ENCODE measurements around the gene DLGAP1.

DNA sequence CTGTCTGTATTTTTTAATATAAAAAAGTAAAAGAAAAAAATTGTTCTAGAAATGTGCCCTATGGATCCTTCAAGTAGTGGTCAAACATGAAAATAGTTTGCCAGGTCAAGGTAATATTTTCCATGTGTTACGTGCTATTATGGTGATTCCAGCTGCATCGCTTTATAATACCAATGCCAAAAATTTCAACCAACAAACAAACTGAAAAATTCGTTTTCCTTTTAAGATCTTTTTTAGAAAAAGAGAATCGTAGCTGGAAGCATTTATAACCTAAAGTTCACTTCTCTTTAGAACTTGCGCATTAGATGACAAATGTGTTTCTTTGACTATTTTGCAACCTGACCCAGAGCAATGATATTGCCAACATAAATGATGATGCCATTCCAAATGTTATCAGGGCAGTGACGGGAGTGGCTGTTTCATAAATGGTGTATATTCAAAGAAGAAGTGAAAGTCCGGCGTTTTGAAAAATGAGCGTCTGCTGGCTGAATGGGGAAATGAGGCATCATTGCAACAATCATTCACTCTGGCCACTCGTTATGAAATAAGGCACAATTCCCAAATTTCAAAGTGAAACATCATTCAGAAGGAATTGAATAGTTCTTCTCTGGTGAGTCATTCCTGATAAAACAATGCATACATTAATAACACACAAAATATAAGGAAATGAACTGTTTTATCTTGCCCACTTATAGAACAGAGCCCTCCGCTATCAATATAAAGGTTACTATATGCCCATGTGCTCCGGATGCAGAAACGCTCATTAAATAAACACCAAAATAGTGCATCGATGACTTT, 707.7 kb downstream of the DLGAP1 start:
- TF ChIP-seq FOXM1 (IDR thresholded peaks at IDR 0.05; ENCODE audit: borderline replicate concordance, low read depth), result no peak
- no peak for TF ChIP-seq TEAD4 (IDR thresholded peaks at IDR 0.05)
- no peak for TF ChIP-seq TCF12 (IDR thresholded peaks at IDR 0.05; ENCODE audit: low read depth)
- TF ChIP-seq CEBPB (IDR thresholded peaks at IDR 0.05), result no peak
- TF ChIP-seq TAF1 (IDR thresholded peaks at IDR 0.05; ENCODE audit: low read depth), result no peak
- TF ChIP-seq ZBTB7A (IDR thresholded peaks at IDR 0.05; ENCODE audit: low read depth), result no peak
- TF ChIP-seq, protein P1, sequence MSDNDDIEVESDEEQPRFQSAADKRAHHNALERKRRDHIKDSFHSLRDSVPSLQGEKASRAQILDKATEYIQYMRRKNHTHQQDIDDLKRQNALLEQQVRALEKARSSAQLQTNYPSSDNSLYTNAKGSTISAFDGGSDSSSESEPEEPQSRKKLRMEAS (IDR thresholded peaks at IDR 0.05), result no peak
- TF ChIP-seq EP300 (IDR thresholded peaks at IDR 0.05; ENCODE audit: borderline replicate concordance), result no peak
- no peak for TF ChIP-seq RAD21 (IDR thresholded peaks at IDR 0.05; ENCODE audit: low read depth)
- TF ChIP-seq, protein P2, sequence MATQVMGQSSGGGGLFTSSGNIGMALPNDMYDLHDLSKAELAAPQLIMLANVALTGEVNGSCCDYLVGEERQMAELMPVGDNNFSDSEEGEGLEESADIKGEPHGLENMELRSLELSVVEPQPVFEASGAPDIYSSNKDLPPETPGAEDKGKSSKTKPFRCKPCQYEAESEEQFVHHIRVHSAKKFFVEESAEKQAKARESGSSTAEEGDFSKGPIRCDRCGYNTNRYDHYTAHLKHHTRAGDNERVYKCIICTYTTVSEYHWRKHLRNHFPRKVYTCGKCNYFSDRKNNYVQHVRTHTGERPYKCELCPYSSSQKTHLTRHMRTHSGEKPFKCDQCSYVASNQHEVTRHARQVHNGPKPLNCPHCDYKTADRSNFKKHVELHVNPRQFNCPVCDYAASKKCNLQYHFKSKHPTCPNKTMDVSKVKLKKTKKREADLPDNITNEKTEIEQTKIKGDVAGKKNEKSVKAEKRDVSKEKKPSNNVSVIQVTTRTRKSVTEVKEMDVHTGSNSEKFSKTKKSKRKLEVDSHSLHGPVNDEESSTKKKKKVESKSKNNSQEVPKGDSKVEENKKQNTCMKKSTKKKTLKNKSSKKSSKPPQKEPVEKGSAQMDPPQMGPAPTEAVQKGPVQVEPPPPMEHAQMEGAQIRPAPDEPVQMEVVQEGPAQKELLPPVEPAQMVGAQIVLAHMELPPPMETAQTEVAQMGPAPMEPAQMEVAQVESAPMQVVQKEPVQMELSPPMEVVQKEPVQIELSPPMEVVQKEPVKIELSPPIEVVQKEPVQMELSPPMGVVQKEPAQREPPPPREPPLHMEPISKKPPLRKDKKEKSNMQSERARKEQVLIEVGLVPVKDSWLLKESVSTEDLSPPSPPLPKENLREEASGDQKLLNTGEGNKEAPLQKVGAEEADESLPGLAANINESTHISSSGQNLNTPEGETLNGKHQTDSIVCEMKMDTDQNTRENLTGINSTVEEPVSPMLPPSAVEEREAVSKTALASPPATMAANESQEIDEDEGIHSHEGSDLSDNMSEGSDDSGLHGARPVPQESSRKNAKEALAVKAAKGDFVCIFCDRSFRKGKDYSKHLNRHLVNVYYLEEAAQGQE (IDR thresholded peaks at IDR 0.05; ENCODE audit: low read depth), result no peak

All from Ishikawa (cell line).